Astrocyte (in vitro differentiated cells and primary cell): ENCODE measurements around the gene DENND6B. TPM values are rescaled to one million over a fixed set of nuclear protein-coding genes. Genes with fewer than 3 reads are reported as not detected.

Experiments
- DNase-seq: peaks from one replicate; pipeline ENCODE4 v3.0.0-alpha.2; 2010; ENCODE audit warnings: low read depth
- FAIRE-seq: peaks from 2 replicates; lab custom pipeline; 2011; peaks lifted over from hg19 to GRCh38; lab: Jason Lieb, UNC
- H2AFZ ChIP-seq: 2 replicates; pipeline ENCODE4 v1.6.0; 2012; ENCODE audit warnings: low read depth, low read length, inconsistent platforms
- H3K27ac ChIP-seq: 2 replicates; pipeline ENCODE4 v1.5.1; 2011; ENCODE audit warnings: low read depth, low read length, inconsistent platforms
- H3K27me3 ChIP-seq: 2 replicates; pipeline ENCODE4 v1.6.0; 2011; ENCODE audit warnings: low read length, inconsistent platforms; ENCODE audit not compliant: insufficient read depth
- H3K36me3 ChIP-seq: 2 replicates; pipeline ENCODE4 v1.5.1; 2011; ENCODE audit warnings: low read length, inconsistent platforms; ENCODE audit not compliant: insufficient read depth
- H3K4me1 ChIP-seq: 2 replicates; pipeline ENCODE4 v1.5.1; 2011; ENCODE audit warnings: low read length, inconsistent platforms; ENCODE audit not compliant: insufficient read depth
- H3K4me2 ChIP-seq: 2 replicates; pipeline ENCODE4 v1.6.0; 2012; ENCODE audit warnings: low read length, inconsistent platforms
- H3K4me3 ChIP-seq: 2 replicates; pipeline ENCODE4 v1.5.1; 2011; ENCODE audit warnings: low read depth, mild to moderate bottlenecking, low read length, inconsistent platforms; ENCODE audit not compliant: insufficient read depth
- H3K79me2 ChIP-seq: 2 replicates; pipeline ENCODE4 v1.6.0; 2012; ENCODE audit warnings: mild to moderate bottlenecking, low read length, inconsistent platforms; ENCODE audit not compliant: insufficient read depth
- H3K9ac ChIP-seq: 2 replicates; pipeline ENCODE4 v1.6.0; 2012; ENCODE audit warnings: mild to moderate bottlenecking, low read length, inconsistent platforms
- H3K9me3 ChIP-seq: 2 replicates; pipeline ENCODE4 v1.5.1; 2012; ENCODE audit warnings: low read depth, mild to moderate bottlenecking, low read length, inconsistent platforms; ENCODE audit not compliant: insufficient read depth
- H4K20me1 ChIP-seq: 2 replicates; pipeline ENCODE4 v1.6.0; 2012; ENCODE audit warnings: low read length, inconsistent platforms; ENCODE audit not compliant: insufficient read depth
- H3K27ac Mint-ChIP-seq: one replicate; pipeline ENCODE4 v1.8.0; 2021; ENCODE audit warnings: mild to moderate bottlenecking, mixed read lengths; ENCODE audit not compliant: unreplicated experiment
- H3K27me3 Mint-ChIP-seq: one replicate; pipeline ENCODE4 v1.8.0; 2021; ENCODE audit warnings: low read depth, mixed read lengths; ENCODE audit not compliant: unreplicated experiment
- H3K36me3 Mint-ChIP-seq: one replicate; pipeline ENCODE4 v1.8.0; 2021; ENCODE audit warnings: low read depth, mixed read lengths; ENCODE audit not compliant: unreplicated experiment
- H3K4me1 Mint-ChIP-seq: one replicate; pipeline ENCODE4 v1.8.0; 2021; ENCODE audit warnings: low read depth, mixed read lengths; ENCODE audit not compliant: unreplicated experiment
- H3K4me3 Mint-ChIP-seq: one replicate; pipeline ENCODE4 v1.8.0; 2021; ENCODE audit warnings: mild to moderate bottlenecking, moderate library complexity, mixed read lengths; ENCODE audit not compliant: unreplicated experiment
- H3K9me3 Mint-ChIP-seq: one replicate; pipeline ENCODE4 v1.8.0; 2021; ENCODE audit warnings: mild to moderate bottlenecking, mixed read lengths; ENCODE audit not compliant: unreplicated experiment
- CTCF ChIP-seq: IDR thresholded peaks from 2 replicates; pipeline ENCODE4 v1.5.1; 2011; ENCODE audit warnings: low read depth, mild to moderate bottlenecking, inconsistent platforms, low read length, moderate library complexity; ENCODE audit not compliant: insufficient read depth
- EZH2 ChIP-seq: IDR thresholded peaks from 2 replicates; pipeline ENCODE4 v1.6.1; 2012; ENCODE audit warnings: mild to moderate bottlenecking, low read length, inconsistent platforms; ENCODE audit not compliant: insufficient read depth
- total RNA-seq: library from RNA; stranded (reverse); gene quantifications from 2 replicates; pipeline ENCODE4 v1.2.1, GENCODE V29; 2021

DENND6B gene
- total RNA-seq, 1 donor from 2014 or later = 5.4 TPM

DNA sequence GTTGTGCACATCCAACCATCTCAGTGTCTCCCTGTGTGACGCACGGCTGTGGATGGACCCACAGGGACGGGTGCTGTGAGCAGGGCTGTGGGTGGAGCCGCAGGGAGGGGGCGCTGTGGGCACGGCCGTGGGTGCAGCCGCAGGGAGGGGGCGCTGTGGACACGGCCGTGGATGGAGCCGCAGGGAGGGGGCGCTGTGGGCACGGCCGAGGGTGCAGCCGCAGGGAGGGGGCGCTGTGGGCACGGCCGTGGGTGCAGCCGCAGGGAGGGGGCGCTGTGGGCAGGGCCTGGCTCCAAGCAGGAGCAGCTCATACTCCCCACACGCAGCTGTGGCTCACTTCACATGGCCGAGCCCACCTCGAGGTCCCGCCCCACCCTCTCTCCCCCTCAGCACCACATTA is 50.7 kb downstream of the DENND6B start:
- Histone ChIP-seq H3K9ac (no peak overlapping the region), H3K4me2 (no peak overlapping the region), H3K79me2 (no peaks in the 10 kb centered on the region), H2AFZ (no peak overlapping the region), H3K4me3 (no peak overlapping the region), H3K4me1 (peaks cover 5% of the 10 kb centered on the region), H3K27me3 (no peaks in the 10 kb centered on the region), H3K36me3 (peaks cover 8% of the 10 kb centered on the region), H3K27ac (no peak overlapping the region), H3K9me3 (no peaks in the 10 kb centered on the region), H4K20me1 (peaks cover 41% of the 10 kb centered on the region)
- peaks cover 2% of the 10 kb centered on the region for H3K36me3 Mint-ChIP-seq
- peaks cover 8% of the 10 kb centered on the region for H3K4me1 Mint-ChIP-seq
- no peak for TF ChIP-seq EZH2
- TF ChIP-seq CTCF = no peak
- H3K4me3 Mint-ChIP-seq = no peak overlapping the region
- DNase-seq (no peak), FAIRE-seq (no peak)
- H3K27ac Mint-ChIP-seq = no peak overlapping the region
- H3K9me3 Mint-ChIP-seq = no peaks in the 10 kb centered on the region
- H3K27me3 Mint-ChIP-seq = no peaks in the 10 kb centered on the region

- Histone ChIP-seq H3K9ac (no peak overlapping the region), H2AFZ (no peak overlapping the region), H3K4me2 (no peak overlapping the region), H4K20me1 (peaks cover 37% of the 10 kb centered on the region), H3K27ac (no peak overlapping the region), H3K79me2 (no peaks in the 10 kb centered on the region), H3K27me3 (no peaks in the 10 kb centered on the region), H3K4me3 (no peak overlapping the region), H3K36me3 (peaks cover 6% of the 10 kb centered on the region), H3K4me1 (peaks cover 8% of the 10 kb centered on the region), H3K9me3 (no peaks in the 10 kb centered on the region)
- H3K27ac Mint-ChIP-seq = no peak overlapping the region
- H3K9me3 Mint-ChIP-seq = no peaks in the 10 kb centered on the region
- no peaks in the 10 kb centered on the region for H3K27me3 Mint-ChIP-seq
- FAIRE-seq (no peak), DNase-seq (no peak)
- no peak overlapping the region for H3K4me3 Mint-ChIP-seq
- H3K4me1 Mint-ChIP-seq = peaks cover 8% of the 10 kb centered on the region
- TF ChIP-seq EZH2 (no peak), CTCF (no peak)
- H3K36me3 Mint-ChIP-seq = peaks cover 2% of the 10 kb centered on the region
These were observed 51.4 kb downstream of the DENND6B start for GRCh38 chr22:50275181-50276055.

DNA sequence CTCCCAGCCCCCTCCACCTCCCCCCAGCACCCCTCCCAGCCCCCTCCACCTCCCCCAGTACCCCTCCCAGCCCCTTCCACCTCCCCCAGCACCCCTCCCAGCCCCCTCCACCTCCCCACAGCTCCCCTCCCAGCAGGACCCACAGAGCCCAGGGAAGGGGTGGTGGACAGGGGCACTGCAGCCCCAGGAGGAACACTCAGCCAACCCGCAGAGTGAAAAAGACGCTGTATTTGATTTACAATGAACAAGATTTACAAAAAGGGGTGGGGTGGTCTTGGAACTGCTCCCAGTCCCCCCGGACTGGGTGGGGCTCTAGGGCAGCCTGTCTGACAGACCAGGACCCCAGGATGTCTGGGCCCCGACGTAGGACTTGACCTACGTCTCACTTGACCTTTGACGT is 52.0 kb downstream of the DENND6B start:
- Mint-ChIP-seq H3K9me3 (no peaks in the 10 kb centered on the region), H3K36me3 (peaks cover 2% of the 10 kb centered on the region), H3K4me3 (no peak overlapping the region), H3K27me3 (no peaks in the 10 kb centered on the region), H3K4me1 (peaks cover 8% of the 10 kb centered on the region), H3K27ac (no peak overlapping the region)
- DNase-seq (no peak), FAIRE-seq (no peak)
- H3K27ac ChIP-seq = no peak overlapping the region
- H4K20me1 ChIP-seq = peaks cover 37% of the 10 kb centered on the region
- H3K9ac ChIP-seq = no peak overlapping the region
- no peak overlapping the region for H2AFZ ChIP-seq
- no peak overlapping the region for H3K4me2 ChIP-seq
- H3K4me3 ChIP-seq = no peak overlapping the region
- H3K4me1 ChIP-seq = peaks cover 9% of the 10 kb centered on the region
- H3K79me2 ChIP-seq = no peaks in the 10 kb centered on the region
- no peaks in the 10 kb centered on the region for H3K27me3 ChIP-seq
- no peaks in the 10 kb centered on the region for H3K9me3 ChIP-seq
- TF ChIP-seq EZH2 = no peak
- peaks cover 3% of the 10 kb centered on the region for H3K36me3 ChIP-seq
